Smooth muscle cell (in vitro differentiated cells): ENCODE measurements around the gene CD2AP. TPM values are rescaled to one million over a fixed set of nuclear protein-coding genes. Genes with fewer than 3 reads are reported as not detected.

Experiments
- DNase-seq: peaks from one replicate; lab custom pipeline; 2025; ENCODE audit not compliant: unreplicated experiment; lab: John Stamatoyannopoulos, UW
- H2AFZ ChIP-seq: fragments of 200-600 bp; sonication (generic); 2 replicates; pipeline ENCODE4 v1.6.0; 2016; ENCODE audit warnings: antibody characterized with exemption, low read depth, mild to moderate bottlenecking
- H3F3A ChIP-seq: fragments of 200-600 bp; sonication (generic); 2 replicates; pipeline ENCODE4 v1.6.0; 2017; ENCODE audit warnings: antibody characterized with exemption, low read depth
- H3K27ac ChIP-seq: fragments of 200-600 bp; sonication (generic); 2 replicates; pipeline ENCODE4 v1.5.1; 2016; ENCODE audit warnings: low read depth, mild to moderate bottlenecking
- H3K27me3 ChIP-seq: fragments of 200-600 bp; sonication (generic); 2 replicates; pipeline ENCODE4 v1.6.1; 2016; ENCODE audit warnings: low read depth, mild to moderate bottlenecking
- H3K36me3 ChIP-seq: fragments of 200-600 bp; sonication (generic); 2 replicates; pipeline ENCODE4 v1.5.1; 2016; ENCODE audit warnings: low read depth
- H3K4me1 ChIP-seq: fragments of 200-600 bp; sonication (generic); 2 replicates; pipeline ENCODE4 v1.5.1; 2016; ENCODE audit warnings: low read depth
- H3K4me2 ChIP-seq: fragments of 200-600 bp; sonication (generic); 2 replicates; pipeline ENCODE4 v1.6.0; 2016; ENCODE audit warnings: mild to moderate bottlenecking
- H3K4me3 ChIP-seq: fragments of 200-600 bp; sonication (generic); 2 replicates; pipeline ENCODE4 v1.5.1; 2016; ENCODE audit warnings: mild to moderate bottlenecking
- H3K79me2 ChIP-seq: fragments of 200-600 bp; sonication (generic); 2 replicates; pipeline ENCODE4 v1.6.0; 2016; ENCODE audit warnings: low read depth, mild to moderate bottlenecking
- H3K9ac ChIP-seq: fragments of 200-600 bp; sonication (generic); 2 replicates; pipeline ENCODE4 v1.6.0; 2016; ENCODE audit warnings: low read depth
- H3K9me3 ChIP-seq: fragments of 200-600 bp; sonication (generic); replicated peaks from 2 replicates; pipeline ENCODE4 v1.5.1; 2016; ENCODE audit warnings: low read depth
- H4K20me1 ChIP-seq: fragments of 200-600 bp; sonication (generic); 2 replicates; pipeline ENCODE4 v1.6.0; 2016; ENCODE audit warnings: low read depth
- WGBS: methylation state at CpG from one replicate; pipeline ENCODE4 v1.1.7; 2016; ENCODE audit warnings: low lambda C conversion rate; 5-methylcytosine and 5-hydroxymethylcytosine counted together
- polyA plus RNA-seq: library from polyadenylated mRNA; unstranded; fragments of >200 nt; fragmentation: Nextera tagmentation; extraction: Ambion mirVana; gene quantifications from 2 replicates; pipeline ENCODE4 v1.2.1, GENCODE V29; 2016
- total RNA-seq: library from RNA; depleted of rRNA; stranded (reverse); fragments of >200 nt; gene quantifications from 2 replicates; pipeline ENCODE4 v1.2.3, GENCODE V29; 2014
- TF ChIP-seq, protein P1 (sequence below): fragments of 200-600 bp; sonication (generic); IDR thresholded peaks from 2 replicates; pipeline ENCODE4 v1.5.1; 2017; ENCODE audit warnings: borderline replicate concordance, mild to moderate bottlenecking, antibody characterized with exemption; ENCODE audit not compliant: insufficient read depth, poor library complexity, severe bottlenecking

CD2AP gene
- total and polyA plus RNA-seq, 2 experiments from 2014 or later, result 7.4 to 33.4 TPM

DNA sequence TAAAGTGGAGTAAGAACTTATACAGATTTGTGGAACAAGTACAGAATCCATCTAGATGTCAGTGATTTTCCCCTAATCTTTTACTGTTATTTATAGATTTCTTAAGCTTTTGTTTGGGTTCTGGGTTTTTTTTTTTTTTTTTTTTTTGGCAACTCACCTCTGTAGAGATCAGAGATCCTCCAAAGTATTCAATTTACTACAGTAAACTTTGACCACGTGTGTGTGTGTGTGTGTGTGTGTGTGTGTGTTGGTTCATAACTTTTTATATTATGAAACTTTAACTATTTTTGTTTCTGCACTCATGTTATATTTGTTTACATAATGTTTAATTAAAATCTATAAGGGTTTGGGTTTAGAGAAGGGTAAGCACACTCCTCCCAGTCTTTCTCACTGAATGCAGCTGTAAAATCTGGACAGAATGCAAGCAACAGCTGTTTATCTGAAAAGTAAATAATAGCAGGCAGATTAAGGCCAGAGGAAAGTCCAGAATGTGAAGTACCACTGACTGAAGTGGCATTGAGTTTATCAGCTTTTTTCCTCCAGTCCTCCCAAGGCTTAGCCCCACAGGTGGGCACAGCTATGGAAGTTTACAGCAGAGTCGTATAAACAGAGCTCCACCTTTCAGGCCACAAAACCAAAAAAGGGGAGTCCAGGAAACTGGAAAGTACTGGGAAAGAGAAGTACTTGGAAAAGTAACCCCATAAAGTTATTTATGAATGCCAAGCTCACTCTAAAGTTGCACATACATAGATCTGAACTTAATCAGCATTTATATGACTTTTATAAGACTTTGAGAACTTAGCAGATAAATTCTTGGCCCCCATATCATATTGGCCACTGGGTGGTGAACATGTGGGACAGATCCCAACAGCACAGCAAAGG lies 43.0 kb upstream of the CD2AP start:
- 54% methylated on average over 2 of the region's 2 CpGs for WGBS
- Histone ChIP-seq H3F3A (no peaks in the 10 kb centered on the region), H3K9me3 (no peaks in the 10 kb centered on the region), H3K27ac (no peak overlapping the region), H3K27me3 (no peaks in the 10 kb centered on the region), H3K79me2 (no peaks in the 10 kb centered on the region), H2AFZ (no peak overlapping the region), H3K4me1 (no peaks in the 10 kb centered on the region), H4K20me1 (no peaks in the 10 kb centered on the region), H3K36me3 (no peaks in the 10 kb centered on the region), H3K9ac (no peak overlapping the region), H3K4me3 (no peak overlapping the region), H3K4me2 (no peak overlapping the region)
- DNase-seq, result no peak
- TF ChIP-seq, protein P1, sequence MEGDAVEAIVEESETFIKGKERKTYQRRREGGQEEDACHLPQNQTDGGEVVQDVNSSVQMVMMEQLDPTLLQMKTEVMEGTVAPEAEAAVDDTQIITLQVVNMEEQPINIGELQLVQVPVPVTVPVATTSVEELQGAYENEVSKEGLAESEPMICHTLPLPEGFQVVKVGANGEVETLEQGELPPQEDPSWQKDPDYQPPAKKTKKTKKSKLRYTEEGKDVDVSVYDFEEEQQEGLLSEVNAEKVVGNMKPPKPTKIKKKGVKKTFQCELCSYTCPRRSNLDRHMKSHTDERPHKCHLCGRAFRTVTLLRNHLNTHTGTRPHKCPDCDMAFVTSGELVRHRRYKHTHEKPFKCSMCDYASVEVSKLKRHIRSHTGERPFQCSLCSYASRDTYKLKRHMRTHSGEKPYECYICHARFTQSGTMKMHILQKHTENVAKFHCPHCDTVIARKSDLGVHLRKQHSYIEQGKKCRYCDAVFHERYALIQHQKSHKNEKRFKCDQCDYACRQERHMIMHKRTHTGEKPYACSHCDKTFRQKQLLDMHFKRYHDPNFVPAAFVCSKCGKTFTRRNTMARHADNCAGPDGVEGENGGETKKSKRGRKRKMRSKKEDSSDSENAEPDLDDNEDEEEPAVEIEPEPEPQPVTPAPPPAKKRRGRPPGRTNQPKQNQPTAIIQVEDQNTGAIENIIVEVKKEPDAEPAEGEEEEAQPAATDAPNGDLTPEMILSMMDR, result no peak

DNA sequence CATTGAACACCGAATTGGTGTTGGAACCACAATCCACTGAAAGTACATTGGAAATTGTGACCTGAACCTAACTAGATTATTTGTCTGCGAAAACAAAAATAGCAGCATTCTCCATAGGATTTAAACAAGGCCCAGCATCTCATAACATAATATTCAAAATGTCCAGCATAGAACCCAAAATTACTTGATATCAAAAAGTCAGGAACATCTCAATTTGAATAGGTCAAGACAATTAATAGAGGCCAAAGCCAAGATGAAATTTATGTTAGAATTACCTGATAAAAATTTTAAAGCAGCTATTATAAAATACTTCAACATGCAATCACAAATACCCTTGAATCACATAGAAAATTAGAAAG lies 42.4 kb upstream of the CD2AP start:
- Histone ChIP-seq H3K27ac (no peak overlapping the region), H3K36me3 (no peaks in the 10 kb centered on the region), H3K9me3 (no peaks in the 10 kb centered on the region), H3F3A (no peaks in the 10 kb centered on the region), H3K4me3 (no peak overlapping the region), H3K4me2 (no peak overlapping the region), H2AFZ (no peak overlapping the region), H3K9ac (no peak overlapping the region), H3K4me1 (no peaks in the 10 kb centered on the region), H4K20me1 (no peaks in the 10 kb centered on the region), H3K27me3 (no peaks in the 10 kb centered on the region), H3K79me2 (no peaks in the 10 kb centered on the region)
- DNase-seq, result no peak
- TF ChIP-seq, protein P1, result no peak
- WGBS, result 91% methylated on average over 2 of the region's 2 CpGs

DNA sequence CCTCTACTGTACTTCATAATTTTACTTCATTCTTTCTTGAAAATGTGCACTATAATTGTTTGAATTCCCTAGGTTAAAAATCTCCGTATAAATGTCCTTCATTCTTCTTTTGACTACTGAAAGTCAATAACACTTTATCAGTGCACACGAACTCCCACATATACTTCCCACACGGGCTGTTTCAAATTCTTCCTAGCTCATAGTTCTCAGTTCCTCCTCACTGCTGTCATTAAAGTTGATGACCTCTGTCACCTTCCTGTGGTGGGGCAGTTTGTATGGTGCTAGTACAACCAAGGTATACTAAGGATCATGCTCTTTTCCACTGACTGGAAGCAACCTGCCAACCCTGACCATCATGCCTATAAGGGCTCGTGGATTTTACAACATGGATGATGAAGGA lies 40.0 kb upstream of the CD2AP start:
- no peaks in the 10 kb centered on the region for H3F3A ChIP-seq
- no peak overlapping the region for H3K4me2 ChIP-seq
- no peak overlapping the region for H2AFZ ChIP-seq
- no peak overlapping the region for H3K27ac ChIP-seq
- no peaks in the 10 kb centered on the region for H3K4me1 ChIP-seq
- no peak overlapping the region for H3K4me3 ChIP-seq
- H4K20me1 ChIP-seq, result no peaks in the 10 kb centered on the region
- H3K9me3 ChIP-seq, result no peaks in the 10 kb centered on the region
- no peak overlapping the region for H3K9ac ChIP-seq
- no peaks in the 10 kb centered on the region for H3K79me2 ChIP-seq
- TF ChIP-seq, protein P1, result no peak
- DNase-seq, result no peak
- H3K36me3 ChIP-seq, result no peaks in the 10 kb centered on the region
- no peaks in the 10 kb centered on the region for H3K27me3 ChIP-seq
- 88% methylated on average over 4 of the region's 4 CpGs for WGBS
